Parathyroid adenoma (tissue), 2 donors: ENCODE results near the gene CDYL2.

Source experiments
- H2AFZ ChIP-seq: fragments of 300-600 bp; sonication (generic); one replicate; pipeline ENCODE4 v1.7.0; 2017; ENCODE audit warnings: antibody characterized with exemption, mild to moderate bottlenecking
- H3K27ac ChIP-seq: fragments of 300-600 bp; sonication (generic); one replicate; pipeline ENCODE4 v1.7.0; 2017
- H3K27me3 ChIP-seq: fragments of 300-600 bp; sonication (generic); one replicate; pipeline ENCODE4 v1.7.0; 2017; ENCODE audit warnings: low read length; ENCODE audit not compliant: control insufficient read depth, insufficient read depth
- H3K36me3 ChIP-seq: fragments of 300-600 bp; sonication (generic); one replicate; pipeline ENCODE4 v1.7.0; 2017; ENCODE audit warnings: low read length; ENCODE audit not compliant: control insufficient read depth, insufficient read depth
- H3K4me1 ChIP-seq: fragments of 300-600 bp; sonication (generic); one replicate; pipeline ENCODE4 v1.7.0; 2017; ENCODE audit warnings: control low read depth
- H3K4me2 ChIP-seq: fragments of 300-600 bp; sonication (generic); one replicate; pipeline ENCODE4 v1.7.0; 2017; ENCODE audit warnings: low read length
- H3K4me3 ChIP-seq: fragments of 300-600 bp; sonication (generic); one replicate; pipeline ENCODE4 v1.7.0; 2017; ENCODE audit warnings: low read depth, low read length
- H3K79me2 ChIP-seq: fragments of 300-600 bp; sonication (generic); one replicate; pipeline ENCODE4 v1.7.0; 2017; ENCODE audit warnings: control low read depth
- H3K9ac ChIP-seq: fragments of 300-600 bp; sonication (generic); one replicate; pipeline ENCODE4 v1.7.0; 2017; ENCODE audit warnings: mild to moderate bottlenecking
- H3K9me3 ChIP-seq: fragments of 300-600 bp; sonication (generic); one replicate; pipeline ENCODE4 v1.7.0; 2017; ENCODE audit warnings: low read length; ENCODE audit not compliant: control insufficient read depth
- CTCF ChIP-seq: fragments of 300-600 bp; sonication (generic); IDR thresholded peaks from one replicate; pipeline ENCODE4 v1.7.0; 2017; ENCODE audit warnings: antibody characterized with exemption, mild to moderate bottlenecking
- donor health status: primary hyperparathyroidism.

Gene CDYL2

DNA sequence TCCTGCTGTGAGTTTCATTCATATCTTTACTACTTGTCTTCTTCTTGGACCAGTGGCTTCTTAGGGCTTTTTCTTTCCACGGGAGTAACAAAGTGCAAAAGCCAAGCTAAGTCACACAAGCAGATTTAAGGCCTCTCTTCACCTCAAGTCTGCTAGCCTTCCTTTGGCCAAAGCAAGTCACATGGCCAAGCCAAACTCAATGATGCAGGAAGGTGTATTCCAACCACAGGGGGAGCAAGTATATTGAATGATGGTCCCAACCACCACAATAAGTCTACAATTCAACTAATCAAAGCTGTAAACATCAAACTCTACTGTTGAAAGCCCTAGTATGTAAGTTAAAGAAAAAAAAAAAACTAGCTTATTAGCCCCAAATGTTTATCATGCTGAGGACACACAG is 44.5 kb upstream of the CDYL2 start:
- Histone ChIP-seq H3K9ac (no peak overlapping the region), H3K27ac (no peak overlapping the region), H3K36me3 (no peaks in the 10 kb centered on the region), H3K4me2 (no peak overlapping the region), H3K4me1 (no peaks in the 10 kb centered on the region), H3K9me3 (no peaks in the 10 kb centered on the region), H3K79me2 (no peaks in the 10 kb centered on the region), H3K27me3 (no peaks in the 10 kb centered on the region), H2AFZ (no peak overlapping the region), H3K4me3 (no peak overlapping the region)
- no peak for TF ChIP-seq CTCF

GRCh38 chr16:80846680-80847079 is 42.3 kb upstream of the CDYL2 start:
- Histone ChIP-seq H3K9me3 (no peaks in the 10 kb centered on the region), H3K27me3 (no peaks in the 10 kb centered on the region), H3K79me2 (no peaks in the 10 kb centered on the region), H3K36me3 (no peaks in the 10 kb centered on the region), H3K9ac (no peak overlapping the region), H3K4me3 (no peak overlapping the region), H3K4me2 (no peak overlapping the region), H2AFZ (no peak overlapping the region), H3K27ac (no peak overlapping the region), H3K4me1 (no peaks in the 10 kb centered on the region)
- no peak for TF ChIP-seq CTCF

DNA sequence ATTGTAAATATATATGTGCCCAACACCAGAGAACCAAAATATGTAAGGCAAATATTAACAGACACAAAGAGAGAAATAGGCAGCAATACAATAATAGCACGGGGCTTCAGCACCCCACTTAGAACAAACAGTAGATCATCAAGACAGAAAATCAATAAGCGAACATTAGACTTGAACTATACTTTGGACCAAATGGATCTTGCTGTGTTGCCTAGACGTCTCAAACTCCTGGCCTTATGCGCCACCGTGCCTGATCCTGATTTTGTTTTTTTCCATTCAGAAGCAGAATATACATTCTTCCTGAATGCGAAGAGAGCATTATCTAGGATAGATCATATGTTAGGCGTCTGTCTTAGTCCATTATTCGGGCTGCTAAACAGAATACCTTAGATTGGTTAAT is 41.9 kb upstream of the CDYL2 start:
- TF ChIP-seq CTCF = no peak
- Histone ChIP-seq H3K27me3 (no peaks in the 10 kb centered on the region), H3K4me1 (no peaks in the 10 kb centered on the region)

GRCh38 chr16:80844395-80844794 is 40.0 kb upstream of the CDYL2 start:
- no peak overlapping the region for H2AFZ ChIP-seq
- no peak overlapping the region for H3K9ac ChIP-seq
- H3K27me3 ChIP-seq = no peaks in the 10 kb centered on the region
- no peaks in the 10 kb centered on the region for H3K9me3 ChIP-seq
- no peaks in the 10 kb centered on the region for H3K79me2 ChIP-seq
- no peaks in the 10 kb centered on the region for H3K4me1 ChIP-seq
- H3K36me3 ChIP-seq = no peaks in the 10 kb centered on the region
- H3K4me3 ChIP-seq = no peak overlapping the region
- no peak overlapping the region for H3K4me2 ChIP-seq
- no peak for TF ChIP-seq CTCF
- H3K27ac ChIP-seq = no peak overlapping the region

More for the DNA sequence above, 41.9 kb upstream of the CDYL2 start:
- H3K9ac ChIP-seq = no peak overlapping the region
- no peaks in the 10 kb centered on the region for H3K79me2 ChIP-seq
- no peaks in the 10 kb centered on the region for H3K36me3 ChIP-seq
- H2AFZ ChIP-seq = no peak overlapping the region
- no peaks in the 10 kb centered on the region for H3K9me3 ChIP-seq
- no peak overlapping the region for H3K4me2 ChIP-seq
- H3K27ac ChIP-seq = no peak overlapping the region
- H3K4me3 ChIP-seq = no peak overlapping the region

DNA sequence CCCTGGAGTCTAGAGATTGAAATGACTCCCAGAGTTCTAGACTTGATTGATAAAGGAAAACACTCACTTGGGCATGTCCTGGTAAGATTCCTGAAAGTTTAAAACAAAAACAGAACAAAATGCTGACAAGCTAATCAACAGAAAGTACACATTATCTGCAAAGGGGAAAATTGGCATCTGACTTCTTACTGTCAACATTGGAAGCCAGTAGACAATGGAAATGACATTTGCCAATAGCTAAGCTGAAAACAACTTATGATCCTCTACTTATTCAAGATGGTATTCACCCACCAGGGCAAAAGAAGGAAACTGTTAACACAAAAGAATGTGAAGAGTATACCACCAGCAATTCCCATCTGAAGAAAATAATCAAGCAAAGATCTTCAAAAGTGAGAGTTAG is 36.8 kb upstream of the CDYL2 start:
- Histone ChIP-seq H3K79me2 (no peaks in the 10 kb centered on the region), H3K27ac (no peak overlapping the region), H3K4me2 (no peak overlapping the region), H3K36me3 (no peaks in the 10 kb centered on the region), H2AFZ (no peak overlapping the region), H3K9me3 (no peaks in the 10 kb centered on the region), H3K9ac (no peak overlapping the region), H3K27me3 (no peaks in the 10 kb centered on the region), H3K4me1 (no peaks in the 10 kb centered on the region), H3K4me3 (no peak overlapping the region)
- TF ChIP-seq CTCF = no peak
